ENCODE measurements around the gene HOXC6.
A peak's percentile ranks its signal among the peaks of the same experiment; 100 is the strongest.

Gene HOXC6

GRCh38 chr12:54004063-54004840 is 24.0 kb upstream of the HOXC6 start:
- DNase-seq (ENCODE audit: extremely low read depth, low read depth): no peak
- no peak overlapping the region for H3K4me3 ChIP-seq (replicated peaks; ENCODE audit: low read depth, low read length)

GRCh38 chr12:54004841-54005530 is 23.3 kb upstream of the HOXC6 start:
- no peak overlapping the region for H3K4me3 ChIP-seq (replicated peaks; ENCODE audit: low read depth, low read length)
- no peak for TF ChIP-seq CTCF (IDR thresholded peaks at IDR 0.05; ENCODE audit: low read depth, low read length, missing control alignments)
- no peak for DNase-seq (ENCODE audit: extremely low read depth, low read depth)

More at GRCh38 chr12:54004063-54004840, 24.0 kb upstream of the HOXC6 start:
- peak; percentile 28 for TF ChIP-seq CTCF (IDR thresholded peaks at IDR 0.05; ENCODE audit: low read depth, low read length, missing control alignments)

GRCh38 chr12:54005531-54005852 is 22.7 kb upstream of the HOXC6 start:
- no peak for TF ChIP-seq CTCF (IDR thresholded peaks at IDR 0.05; ENCODE audit: low read depth, low read length, missing control alignments)
- no peak for DNase-seq (ENCODE audit: extremely low read depth, low read depth)
- no peak overlapping the region for H3K4me3 ChIP-seq (replicated peaks; ENCODE audit: low read depth, low read length)

- peak; percentile 36 for DNase-seq (ENCODE audit: extremely low read depth, low read depth)
- H3K4me3 ChIP-seq (replicated peaks; ENCODE audit: low read depth, low read length): no peak overlapping the region
- peak; percentile 86 for TF ChIP-seq CTCF (IDR thresholded peaks at IDR 0.05; ENCODE audit: low read depth, low read length, missing control alignments)
Measured at GRCh38 chr12:54005853-54006558, 22.2 kb upstream of the HOXC6 start.

GRCh38 chr12:54006559-54007220 is 21.6 kb upstream of the HOXC6 start:
- no peak for DNase-seq (ENCODE audit: extremely low read depth, low read depth)
- no peak overlapping the region for H3K4me3 ChIP-seq (replicated peaks; ENCODE audit: low read depth, low read length)
- TF ChIP-seq CTCF (IDR thresholded peaks at IDR 0.05; ENCODE audit: low read depth, low read length, missing control alignments): no peak

GRCh38 chr12:54007538-54008259 is 20.5 kb upstream of the HOXC6 start:
- no peak for TF ChIP-seq CTCF (IDR thresholded peaks at IDR 0.05; ENCODE audit: low read depth, low read length, missing control alignments)
- no peak overlapping the region for H3K4me3 ChIP-seq (replicated peaks; ENCODE audit: low read depth, low read length)
- no peak for DNase-seq (ENCODE audit: extremely low read depth, low read depth)
